ENCODE results near the gene USP22.

USP22 gene

GRCh38 chr17:20997711-20998570, 44.9 kb downstream of the USP22 start:
- H3F3A ChIP-seq (ENCODE audit: control insufficient read depth, insufficient read depth), result peaks cover 38% of the 10 kb centered on the region
- peaks cover 14% of the 10 kb centered on the region for H4K20me1 ChIP-seq (ENCODE audit: control insufficient read depth, insufficient read depth, low read depth, low read length)
- no peak overlapping the region for H3K4me2 ChIP-seq (ENCODE audit: low read length)
- H3K36me3 ChIP-seq (ENCODE audit: control insufficient read depth, low read length), result peaks cover 38% of the 10 kb centered on the region
- no peaks in the 10 kb centered on the region for H3K27me3 ChIP-seq (ENCODE audit: control insufficient read depth, low read length)
- H3K4me3 ChIP-seq (ENCODE audit: low read length), result no peak overlapping the region
- TF ChIP-seq, protein P1, sequence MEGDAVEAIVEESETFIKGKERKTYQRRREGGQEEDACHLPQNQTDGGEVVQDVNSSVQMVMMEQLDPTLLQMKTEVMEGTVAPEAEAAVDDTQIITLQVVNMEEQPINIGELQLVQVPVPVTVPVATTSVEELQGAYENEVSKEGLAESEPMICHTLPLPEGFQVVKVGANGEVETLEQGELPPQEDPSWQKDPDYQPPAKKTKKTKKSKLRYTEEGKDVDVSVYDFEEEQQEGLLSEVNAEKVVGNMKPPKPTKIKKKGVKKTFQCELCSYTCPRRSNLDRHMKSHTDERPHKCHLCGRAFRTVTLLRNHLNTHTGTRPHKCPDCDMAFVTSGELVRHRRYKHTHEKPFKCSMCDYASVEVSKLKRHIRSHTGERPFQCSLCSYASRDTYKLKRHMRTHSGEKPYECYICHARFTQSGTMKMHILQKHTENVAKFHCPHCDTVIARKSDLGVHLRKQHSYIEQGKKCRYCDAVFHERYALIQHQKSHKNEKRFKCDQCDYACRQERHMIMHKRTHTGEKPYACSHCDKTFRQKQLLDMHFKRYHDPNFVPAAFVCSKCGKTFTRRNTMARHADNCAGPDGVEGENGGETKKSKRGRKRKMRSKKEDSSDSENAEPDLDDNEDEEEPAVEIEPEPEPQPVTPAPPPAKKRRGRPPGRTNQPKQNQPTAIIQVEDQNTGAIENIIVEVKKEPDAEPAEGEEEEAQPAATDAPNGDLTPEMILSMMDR (IDR thresholded peaks at IDR 0.05; ENCODE audit: low read depth, low read length, poor library complexity, severe bottlenecking), result no peak
- TF ChIP-seq EZH2phosphoT487 (IDR thresholded peaks at IDR 0.05; ENCODE audit: borderline replicate concordance, low read length), result no peak
- no peaks in the 10 kb centered on the region for H3K79me2 ChIP-seq (ENCODE audit: control insufficient read depth, low read length)
- no peaks in the 10 kb centered on the region for H3K9me2 ChIP-seq (replicated peaks; ENCODE audit: control insufficient read depth, low read length)
- 0 out of 2 replicates have a peak, but pooled peaks cover 3% of the 10 kb centered on the region for H3K4me1 ChIP-seq (ENCODE audit: control insufficient read depth, low read length)
- no peak overlapping the region for H3K27ac ChIP-seq (ENCODE audit: low read depth, low read length)
- no peaks in the 10 kb centered on the region for H3K9me3 ChIP-seq (ENCODE audit: control insufficient read depth, insufficient read depth, low read length)

DNA sequence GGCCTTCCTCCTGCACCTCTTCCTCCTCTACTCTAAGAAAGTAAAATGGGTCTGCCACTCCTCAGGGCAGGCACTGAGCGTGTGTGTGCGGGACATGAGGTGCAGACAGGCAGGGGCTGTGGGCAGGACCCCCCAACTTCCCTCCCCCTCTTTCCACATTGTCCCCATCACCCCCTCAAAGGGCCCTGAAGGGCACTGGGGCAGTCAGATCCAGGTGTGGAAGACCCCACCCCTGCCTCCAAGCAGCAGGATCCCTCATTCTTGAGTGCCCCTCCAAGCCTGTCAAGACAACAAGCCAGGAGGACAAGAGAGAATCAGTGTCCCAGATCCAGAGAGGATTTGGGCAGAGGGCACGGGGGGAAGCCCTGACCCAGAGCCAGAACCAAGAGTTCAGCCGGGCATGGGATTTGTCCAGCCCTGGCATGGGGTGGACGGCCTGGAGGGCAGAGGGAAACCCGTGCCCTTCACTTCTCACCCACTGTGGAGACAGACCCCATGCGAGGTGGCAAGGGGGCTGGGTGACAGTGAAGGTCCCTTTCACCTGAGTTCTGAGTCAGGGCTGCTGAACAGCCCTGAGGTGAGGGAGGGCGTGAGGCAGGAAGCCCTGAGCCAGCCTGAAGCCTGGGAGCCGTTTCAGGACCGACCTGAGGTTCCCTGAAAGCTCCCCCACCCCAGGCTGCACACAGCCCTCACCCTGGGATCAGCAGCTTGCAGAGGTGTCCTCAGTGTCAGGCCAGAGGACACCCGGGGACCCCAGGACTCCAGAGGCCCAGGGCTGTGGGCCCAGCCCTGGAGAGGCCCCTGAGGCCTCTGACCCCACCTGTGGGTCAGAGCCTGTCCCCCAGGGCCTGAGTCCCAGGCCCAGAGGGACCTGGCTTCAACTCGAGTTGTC, 45.8 kb downstream of the USP22 start:
- no peaks in the 10 kb centered on the region for H3K9me2 ChIP-seq (replicated peaks; ENCODE audit: control insufficient read depth, low read length)

GRCh38 chr17:20995873-20996723, 46.7 kb downstream of the USP22 start:
- 0 out of 2 replicates have a peak, but pooled peaks cover 3% of the 10 kb centered on the region for H3K4me1 ChIP-seq (ENCODE audit: control insufficient read depth, low read length)
- peaks cover 25% of the 10 kb centered on the region for H3F3A ChIP-seq (ENCODE audit: control insufficient read depth, insufficient read depth)
- TF ChIP-seq, protein P1 (IDR thresholded peaks at IDR 0.05; ENCODE audit: low read depth, low read length, poor library complexity, severe bottlenecking), result no peak
- no peak for TF ChIP-seq EZH2phosphoT487 (IDR thresholded peaks at IDR 0.05; ENCODE audit: borderline replicate concordance, low read length)
- H3K9me2 ChIP-seq (replicated peaks; ENCODE audit: control insufficient read depth, low read length), result no peaks in the 10 kb centered on the region
- H3K27ac ChIP-seq (ENCODE audit: low read depth, low read length), result no peak overlapping the region
- H3K9me3 ChIP-seq (ENCODE audit: control insufficient read depth, insufficient read depth, low read length), result no peaks in the 10 kb centered on the region
- H3K27me3 ChIP-seq (ENCODE audit: control insufficient read depth, low read length), result no peaks in the 10 kb centered on the region
- no peak overlapping the region for H3K4me3 ChIP-seq (ENCODE audit: low read length)
- H3K79me2 ChIP-seq (ENCODE audit: control insufficient read depth, low read length), result no peaks in the 10 kb centered on the region
- H3K36me3 ChIP-seq (ENCODE audit: control insufficient read depth, low read length), result peaks cover 19% of the 10 kb centered on the region
- peaks cover 10% of the 10 kb centered on the region for H4K20me1 ChIP-seq (ENCODE audit: control insufficient read depth, insufficient read depth, low read depth, low read length)
- no peak overlapping the region for H3K4me2 ChIP-seq (ENCODE audit: low read length)

More for the DNA sequence above, 45.8 kb downstream of the USP22 start:
- H3K27me3 ChIP-seq (ENCODE audit: control insufficient read depth, low read length), result no peaks in the 10 kb centered on the region
- H3F3A ChIP-seq (ENCODE audit: control insufficient read depth, insufficient read depth), result peaks cover 32% of the 10 kb centered on the region
- no peaks in the 10 kb centered on the region for H3K79me2 ChIP-seq (ENCODE audit: control insufficient read depth, low read length)
- peaks cover 28% of the 10 kb centered on the region for H3K36me3 ChIP-seq (ENCODE audit: control insufficient read depth, low read length)
- H3K9me3 ChIP-seq (ENCODE audit: control insufficient read depth, insufficient read depth, low read length), result no peaks in the 10 kb centered on the region
- H4K20me1 ChIP-seq (ENCODE audit: control insufficient read depth, insufficient read depth, low read depth, low read length), result peaks cover 14% of the 10 kb centered on the region
- no peak overlapping the region for H3K27ac ChIP-seq (ENCODE audit: low read depth, low read length)
- 0 out of 2 replicates have a peak, but pooled peaks cover 3% of the 10 kb centered on the region for H3K4me1 ChIP-seq (ENCODE audit: control insufficient read depth, low read length)
- no peak overlapping the region for H3K4me3 ChIP-seq (ENCODE audit: low read length)
- TF ChIP-seq EZH2phosphoT487 (IDR thresholded peaks at IDR 0.05; ENCODE audit: borderline replicate concordance, low read length), result no peak
- TF ChIP-seq, protein P1 (IDR thresholded peaks at IDR 0.05; ENCODE audit: low read depth, low read length, poor library complexity, severe bottlenecking), result no peak
- no peak overlapping the region for H3K4me2 ChIP-seq (ENCODE audit: low read length)

Data from DOHH2 (cell line).